Activated CD8-positive, alpha-beta memory T cell treated with anti-CD3 and anti-CD28 coated beads, Interleukin-2, amount 50 U/mL, for 48 hours (primary cell): ENCODE measurements around the gene NPHS1.
"Not testable (repeated sequence)": the region's sequence is repeated elsewhere in the genome, so short reads cannot be mapped to it uniquely, and the experiment has no call there.

Experiments
- DNase-seq: peaks from one replicate; pipeline ENCODE4 v3.0.0-alpha.2; 2020

NPHS1 gene

GRCh38 chr19:35846038-35846668 is 6.2 kb downstream of the NPHS1 start:
- no peak for DNase-seq

GRCh38 chr19:35845215-35846037 is 6.9 kb downstream of the NPHS1 start:
- no peak for DNase-seq

- no peak for DNase-seq
These were observed 7.7 kb downstream of the NPHS1 start for GRCh38 chr19:35844482-35845214.

DNA sequence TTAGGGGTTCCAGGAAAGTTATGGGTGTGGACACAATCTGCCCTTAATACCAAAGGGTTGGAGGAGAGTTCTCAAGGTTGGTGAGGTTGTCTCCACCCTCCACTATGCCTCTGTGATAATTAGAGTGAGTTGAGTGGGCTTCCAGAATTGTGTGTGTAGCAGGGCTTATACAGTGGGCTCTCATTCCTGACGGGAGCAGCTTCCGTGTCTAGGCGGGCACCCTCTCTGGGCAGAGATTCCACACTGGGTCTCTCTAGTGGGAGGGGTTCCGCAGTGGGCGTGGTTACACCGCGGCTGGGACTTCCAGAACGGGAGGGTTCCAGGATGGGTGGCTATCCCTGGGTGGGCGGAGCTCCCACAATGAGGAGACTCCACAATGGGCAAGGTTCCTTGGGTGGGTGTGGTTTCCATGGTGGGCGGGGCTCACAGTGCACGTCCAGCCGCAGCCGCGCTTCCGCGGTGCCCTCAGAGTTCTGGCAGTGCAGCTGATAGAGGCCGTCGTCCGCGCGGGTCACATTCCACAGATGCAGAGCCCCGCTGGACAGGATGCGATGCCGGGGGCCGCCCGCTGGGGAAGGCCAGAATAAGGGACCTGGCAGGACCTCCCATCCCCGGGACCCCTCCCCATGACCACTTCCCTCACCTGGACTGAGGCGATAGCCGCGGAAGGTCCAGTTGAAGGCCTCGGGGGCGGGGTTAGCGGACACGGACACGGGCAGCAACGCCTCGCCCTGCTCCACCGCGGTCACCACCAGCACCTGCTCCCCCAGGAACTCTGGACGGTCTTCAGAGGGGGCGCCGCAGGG is 8.4 kb downstream of the NPHS1 start:
- no peak for DNase-seq

DNA sequence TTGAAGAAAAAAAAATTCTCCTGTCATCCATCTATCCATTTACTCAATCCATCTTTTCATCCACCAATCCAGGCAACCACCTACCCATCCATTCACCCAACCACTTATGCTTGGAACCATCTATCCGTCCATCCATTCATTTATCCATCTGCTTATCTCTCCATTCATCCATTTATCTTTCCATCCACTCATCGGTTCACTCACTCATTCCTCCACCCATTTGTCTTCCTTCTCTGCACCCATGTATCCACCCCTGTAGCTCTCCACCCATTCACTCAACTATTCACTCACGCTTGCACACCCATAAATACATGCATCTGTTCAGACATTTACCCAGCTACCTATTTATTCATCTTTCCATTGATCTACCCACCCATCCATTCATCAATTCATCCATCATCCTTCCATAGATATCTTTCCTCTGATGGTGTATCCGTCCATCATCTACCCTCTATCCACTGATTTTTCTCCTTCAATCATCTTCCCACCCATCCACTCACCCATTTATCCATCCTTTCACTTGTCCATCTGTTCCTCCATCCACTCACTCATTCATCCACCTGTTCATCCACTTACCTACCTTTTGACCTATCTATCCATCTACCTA is 9.5 kb downstream of the NPHS1 start:
- DNase-seq = no peak

- DNase-seq = no peak
These were observed 10.2 kb downstream of the NPHS1 start for GRCh38 chr19:35841961-35842595.

DNA sequence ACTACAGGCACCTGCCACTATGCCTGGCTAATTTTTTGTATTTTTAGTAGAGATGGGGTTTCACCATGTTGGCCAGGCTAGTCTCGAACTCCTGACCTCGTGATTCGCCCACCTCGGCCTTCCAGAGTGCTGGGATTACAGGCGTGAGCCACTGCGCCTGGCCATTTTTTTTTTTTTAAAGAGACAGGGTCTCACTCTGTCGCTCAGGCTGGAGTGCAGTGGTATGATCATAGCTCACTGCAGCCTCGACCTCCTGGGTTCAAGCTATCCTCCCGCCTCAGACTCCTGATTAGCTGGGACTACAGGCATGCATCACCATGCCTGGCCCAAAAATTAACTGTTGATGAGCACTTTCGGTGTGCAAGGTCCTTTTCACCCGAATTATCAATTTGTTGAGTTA is 16.2 kb downstream of the NPHS1 start:
- DNase-seq = not testable (repeated sequence)

- no peak for DNase-seq
These were observed 18.3 kb downstream of the NPHS1 start for GRCh38 chr19:35833972-35834371.

DNA sequence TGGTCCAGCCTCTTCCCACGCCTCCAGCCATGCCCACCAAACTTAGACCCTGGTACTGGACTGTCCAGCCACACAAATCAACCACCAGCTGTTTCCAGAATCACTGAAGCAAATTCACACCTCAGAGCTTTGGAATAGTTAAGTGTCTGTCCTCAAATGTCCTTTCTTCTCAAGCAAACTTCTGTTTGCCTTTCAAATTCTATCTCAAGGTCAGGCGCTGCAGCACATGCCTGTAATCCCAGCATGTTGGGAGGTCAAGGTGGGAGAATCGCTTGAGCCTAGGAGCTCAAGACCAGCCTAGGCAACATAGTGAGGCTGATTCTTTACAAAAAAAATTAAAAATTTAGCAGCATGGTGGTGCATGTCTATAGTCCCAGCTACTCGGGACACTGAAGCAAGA is 20.2 kb downstream of the NPHS1 start:
- no peak for DNase-seq

DNA sequence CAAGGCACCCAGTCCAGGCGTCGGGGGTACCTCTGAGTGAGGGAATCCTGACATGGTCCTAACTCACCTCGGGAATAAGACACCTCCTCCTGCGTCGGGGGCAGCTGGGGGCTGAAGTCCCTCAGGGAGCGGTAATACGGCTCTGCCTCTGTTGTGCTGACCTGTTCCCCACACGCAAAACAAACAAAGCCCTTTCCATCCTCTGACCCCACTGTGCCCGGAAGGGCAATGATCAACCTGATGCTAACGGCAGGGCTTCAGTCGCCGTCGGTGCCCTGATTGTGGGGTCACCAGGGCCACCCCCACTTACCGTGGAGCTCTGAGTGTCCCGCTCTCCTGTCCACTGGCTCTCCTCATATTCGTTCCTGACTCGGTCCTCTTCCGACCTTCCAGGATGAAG is 21.3 kb downstream of the NPHS1 start:
- DNase-seq = no peak

GRCh38 chr19:35828692-35829301 is 23.5 kb downstream of the NPHS1 start:
- DNase-seq = peak; percentile 83

DNA sequence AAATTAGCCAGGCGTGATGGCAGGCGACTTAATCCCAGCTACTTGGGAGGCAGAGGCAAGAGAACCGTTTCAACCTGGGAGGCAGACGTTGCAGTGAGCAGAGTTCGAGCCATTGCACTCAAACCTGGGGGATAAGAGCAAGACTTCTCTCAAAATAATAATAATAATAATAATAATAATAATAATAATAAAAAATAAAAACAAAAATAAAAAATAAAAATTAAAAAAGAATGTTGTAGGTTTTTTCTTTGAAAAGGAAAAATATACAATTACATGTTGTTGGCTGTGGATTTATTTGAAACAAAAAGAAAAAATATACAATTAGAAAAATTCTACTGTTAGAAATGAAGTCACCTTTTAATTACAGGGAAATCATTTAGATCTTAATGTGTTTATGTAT is 28.2 kb downstream of the NPHS1 start:
- no peak for DNase-seq

- DNase-seq = no peak
These were observed 29.7 kb downstream of the NPHS1 start for GRCh38 chr19:35822579-35822978.

DNA sequence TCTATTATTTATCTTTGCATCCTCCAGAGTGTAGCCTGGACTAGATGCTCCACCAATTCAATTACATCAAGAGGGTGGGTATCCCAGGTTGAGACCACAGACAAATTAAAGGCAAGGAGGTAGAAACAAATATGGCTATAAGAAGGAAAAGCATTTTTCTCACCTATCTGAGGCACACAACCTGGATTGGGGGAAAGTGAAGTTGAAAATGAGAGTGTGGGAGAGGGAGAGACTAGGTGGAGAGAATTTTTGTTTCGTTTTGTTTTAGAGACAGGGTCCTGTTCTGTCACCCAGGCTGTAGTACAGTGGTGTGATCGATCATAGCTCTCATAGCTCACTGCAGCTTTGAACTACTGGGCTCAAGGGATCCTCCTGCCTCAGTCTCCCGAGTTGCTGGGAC is 33.9 kb downstream of the NPHS1 start:
- no peak for DNase-seq

DNA sequence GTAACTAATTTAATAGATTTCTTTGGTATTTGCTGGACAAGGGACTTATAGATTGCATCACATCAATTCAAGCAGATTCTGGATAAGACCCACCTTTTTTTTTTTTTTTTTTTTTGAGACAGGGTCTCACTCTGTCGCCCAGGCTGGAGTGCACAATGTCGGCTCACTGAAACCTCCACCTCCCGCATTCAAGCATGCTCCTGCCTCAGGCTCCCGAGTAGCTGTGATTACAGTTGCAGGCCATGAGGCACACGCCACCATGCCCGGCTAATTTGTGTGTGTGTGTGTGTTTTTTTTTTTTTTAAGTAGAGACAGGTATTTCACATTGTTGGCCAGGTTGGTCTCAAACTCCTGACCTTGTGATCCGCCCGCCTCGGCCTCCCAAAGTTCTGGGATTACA is 35.5 kb downstream of the NPHS1 start:
- DNase-seq = no peak

- no peak for DNase-seq
These were observed 36.0 kb downstream of the NPHS1 start for GRCh38 chr19:35816262-35816661.

- no peak for DNase-seq
These were observed 39.0 kb downstream of the NPHS1 start for GRCh38 chr19:35813043-35813890.

DNA sequence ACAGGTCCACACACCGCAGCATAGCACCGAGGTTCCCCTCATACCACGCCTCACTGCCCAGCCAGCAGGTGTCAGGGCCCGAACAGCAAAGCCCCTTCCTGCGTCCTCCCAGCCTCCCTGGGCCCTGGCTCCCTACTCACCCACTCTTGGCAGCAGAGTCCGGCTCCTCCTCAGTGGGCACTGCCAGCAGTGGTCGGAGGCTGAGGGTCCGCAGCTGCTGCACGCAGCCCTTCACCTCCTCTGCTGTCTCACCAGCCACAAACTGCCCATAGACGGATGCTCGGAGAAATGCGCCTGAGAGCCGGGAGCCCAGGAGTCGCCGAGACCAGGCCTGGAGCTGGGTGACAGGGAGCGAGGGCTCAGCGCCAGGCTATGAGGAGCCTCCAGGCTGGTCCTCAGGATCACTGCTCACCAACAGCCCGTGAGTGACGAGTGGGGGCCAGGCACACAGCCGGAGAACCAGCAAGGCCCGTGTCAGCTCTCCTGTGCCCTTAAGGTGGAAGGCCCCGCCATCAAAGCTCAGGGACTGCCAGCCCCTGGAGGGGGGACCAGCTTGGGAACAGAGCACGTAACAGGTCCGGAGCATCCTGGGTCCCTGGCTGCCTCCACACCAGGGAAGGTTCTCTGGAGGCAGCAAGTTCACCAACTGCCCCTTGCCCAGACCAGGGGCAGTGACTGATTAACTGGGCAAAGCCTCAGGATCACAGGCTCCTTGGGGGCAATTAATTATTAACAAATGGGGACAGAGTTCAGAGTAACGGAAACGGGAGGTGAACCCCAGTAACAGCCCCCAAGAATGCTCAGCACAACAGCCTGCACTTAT is 39.9 kb downstream of the NPHS1 start, which contains the start of gene PRODH2:
TSS of gene PRODH2 (minus strand) at position 626 of the 823 bp plus-strand sequence. CDS start at position 586, 40 bp downstream.
- no peak for DNase-seq
